SIG-M5 treated with dmso at 0.1 percent for 504 hours (cell line): Measurements from ENCODE around the gene DENND1A.
"Not testable (repeated sequence)": the region's sequence is repeated elsewhere in the genome, so short reads cannot be mapped to it uniquely, and the experiment has no call there.

Source experiments
- DNase-seq: peaks from one replicate; lab custom pipeline; 2025; ENCODE audit not compliant: unreplicated experiment; lab: John Stamatoyannopoulos, UW

The DENND1A gene

DNA sequence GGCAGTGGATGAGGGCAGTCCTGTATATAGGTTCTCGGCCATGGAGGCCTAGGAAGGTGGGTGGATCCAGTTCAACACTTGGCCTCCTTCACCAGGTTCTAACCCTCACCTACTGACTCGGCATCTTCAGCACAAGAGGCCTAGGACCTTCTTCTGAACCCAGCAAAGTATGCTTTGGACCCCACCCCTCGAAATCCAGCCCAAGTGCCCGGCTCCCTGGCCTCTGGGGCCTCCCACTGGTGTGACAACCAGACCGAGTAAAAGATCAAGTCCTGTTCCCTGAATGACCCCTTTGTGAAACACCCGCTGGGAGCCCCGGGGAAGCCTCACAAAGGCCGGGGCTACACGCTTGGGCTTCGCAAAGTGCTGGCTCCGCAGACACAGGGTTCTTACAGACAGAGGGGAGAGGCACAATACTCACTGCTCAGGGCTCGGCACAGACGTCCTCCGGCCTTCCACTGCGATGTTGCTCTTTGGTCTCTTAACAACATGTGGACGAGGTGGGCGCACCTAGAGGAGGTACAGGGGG, 526.9 kb downstream of the DENND1A start:
- DNase-seq = no peak

- peak; percentile 40 for DNase-seq
These were observed 527.9 kb downstream of the DENND1A start for GRCh38 chr9:123401879-123402513.

- no peak for DNase-seq
These were observed 528.9 kb downstream of the DENND1A start for GRCh38 chr9:123400926-123401503.

- no peak for DNase-seq
These were observed 530.0 kb downstream of the DENND1A start for GRCh38 chr9:123399803-123400378.

- not testable (repeated sequence) for DNase-seq
These were observed 531.0 kb downstream of the DENND1A start for GRCh38 chr9:123398938-123399337.

DNA sequence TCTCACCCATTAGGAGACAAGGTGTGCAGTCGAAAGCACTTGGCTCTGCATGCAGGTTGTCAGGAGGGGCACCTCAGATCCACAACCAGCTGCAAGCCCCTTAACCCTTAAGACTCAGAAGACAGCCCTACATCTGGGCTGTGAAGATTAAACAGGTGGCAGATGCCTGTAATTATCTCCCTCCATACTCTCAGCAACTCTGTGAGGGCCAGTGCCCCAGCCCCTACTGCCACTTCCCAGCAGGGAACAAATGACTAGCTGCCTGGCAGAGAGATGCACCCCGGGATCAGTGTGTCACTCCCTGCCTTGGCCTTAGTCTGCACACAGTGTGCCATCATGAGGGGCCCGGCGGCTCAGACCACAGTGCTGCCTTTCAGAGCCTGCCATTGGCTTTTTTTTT, 532.0 kb downstream of the DENND1A start:
- no peak for DNase-seq

DNA sequence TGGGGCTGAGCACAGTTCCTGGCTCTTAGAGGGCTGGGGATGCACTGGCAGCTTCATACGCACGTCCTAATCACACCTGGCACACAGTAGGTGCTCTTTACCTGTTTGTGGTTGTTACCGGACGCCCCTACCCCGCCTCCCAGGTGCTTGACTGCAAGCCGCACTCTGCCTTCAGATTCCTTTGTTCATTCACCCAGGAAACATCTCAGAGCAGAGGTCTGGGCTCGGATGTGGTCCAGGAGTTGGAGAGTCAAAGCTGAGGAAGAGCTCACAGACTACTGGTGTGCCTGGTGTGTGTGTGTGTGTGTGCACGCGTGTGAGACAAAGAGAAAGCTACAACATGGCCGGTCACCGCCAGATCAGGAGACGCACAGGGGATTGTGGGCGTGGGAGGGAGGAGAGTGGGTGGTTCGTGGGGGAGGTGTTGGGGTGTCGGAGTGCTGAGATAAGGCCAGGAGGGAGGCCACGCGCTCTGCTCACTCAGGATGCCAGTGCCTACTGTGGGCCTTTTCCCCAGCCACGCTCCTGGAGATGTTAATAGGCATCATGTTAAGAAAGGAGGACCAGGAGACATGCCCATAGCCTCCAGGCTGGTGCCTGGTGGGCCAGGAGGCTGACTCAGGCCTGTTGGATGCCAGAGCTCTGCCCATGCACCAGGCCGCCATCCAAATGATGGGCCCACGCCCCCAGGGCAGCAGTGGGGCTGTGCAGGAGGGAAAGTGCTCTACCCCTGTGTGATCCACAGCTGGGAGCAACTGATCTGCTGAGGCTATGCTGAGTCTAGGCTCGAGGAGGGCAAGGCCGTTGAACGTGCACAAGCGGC, 534.0 kb downstream of the DENND1A start:
- no peak for DNase-seq

DNA sequence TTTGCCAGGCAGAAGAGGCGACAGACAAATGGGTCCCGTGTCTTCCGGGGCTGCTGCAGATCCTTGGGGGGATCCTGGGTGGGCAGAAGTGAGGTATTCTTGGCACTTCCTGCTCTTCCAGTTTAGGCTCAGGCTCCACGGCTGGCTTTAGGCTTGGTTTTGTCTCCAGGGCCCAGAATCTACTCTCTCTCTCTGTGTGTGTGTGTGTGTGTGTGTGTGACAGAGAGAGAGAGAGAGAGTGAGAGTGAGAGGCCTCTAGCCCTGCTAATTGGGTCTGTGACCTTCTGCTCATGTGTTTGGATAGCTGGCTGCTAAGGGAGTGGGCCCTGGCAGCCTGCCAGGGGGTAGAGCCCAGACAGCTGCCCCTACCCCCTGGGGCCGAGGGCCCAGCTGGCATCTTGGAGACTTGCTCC, 534.6 kb downstream of the DENND1A start:
- DNase-seq = no peak

DNA sequence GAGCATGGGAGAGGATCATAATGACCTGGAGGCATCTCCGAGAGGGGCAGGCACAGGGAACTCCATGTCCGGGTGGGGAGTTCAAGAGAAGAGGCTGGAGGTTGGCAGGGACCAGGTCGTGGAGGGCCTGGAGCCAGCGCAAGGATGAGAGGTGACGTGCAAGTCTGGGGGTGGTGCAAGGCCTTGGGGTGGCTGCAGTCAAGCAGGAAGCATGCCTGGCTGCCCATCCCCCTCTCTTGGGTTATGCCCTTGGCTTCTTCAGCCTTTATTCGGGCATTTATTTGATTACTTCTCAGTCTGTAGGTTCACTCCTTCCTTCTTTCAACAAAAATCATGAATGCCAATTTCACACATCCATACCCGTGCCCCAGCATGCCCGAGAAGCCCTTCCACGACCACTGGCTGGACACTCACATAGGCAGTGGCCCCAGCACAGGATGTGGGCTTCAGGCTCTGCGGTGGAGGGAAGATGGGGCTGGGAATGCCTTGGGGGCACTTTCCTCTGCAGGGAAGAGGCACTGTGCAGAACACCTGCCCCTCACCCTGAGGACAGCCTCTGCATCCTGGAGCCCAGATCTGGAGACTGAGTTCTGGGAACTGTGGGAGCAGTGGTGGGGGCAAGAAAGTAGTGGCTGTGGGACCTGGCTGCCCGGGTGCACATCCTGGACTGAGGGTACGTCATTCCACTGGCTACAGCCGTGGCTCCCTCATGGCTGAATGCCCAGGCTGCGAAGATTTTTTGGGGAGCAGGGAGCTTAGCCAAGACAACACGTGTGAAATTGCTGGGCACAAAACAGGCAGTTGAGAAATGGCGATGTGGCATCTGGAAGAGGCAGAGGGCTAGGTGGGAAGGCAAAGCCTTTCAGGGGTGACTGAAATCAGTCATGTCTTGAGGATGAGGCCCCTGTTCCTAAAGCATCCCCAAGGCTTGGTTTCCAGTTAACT, 535.4 kb downstream of the DENND1A start:
- DNase-seq = no peak

GRCh38 chr9:123392802-123393201, 537.1 kb downstream of the DENND1A start:
- DNase-seq = no peak

DNA sequence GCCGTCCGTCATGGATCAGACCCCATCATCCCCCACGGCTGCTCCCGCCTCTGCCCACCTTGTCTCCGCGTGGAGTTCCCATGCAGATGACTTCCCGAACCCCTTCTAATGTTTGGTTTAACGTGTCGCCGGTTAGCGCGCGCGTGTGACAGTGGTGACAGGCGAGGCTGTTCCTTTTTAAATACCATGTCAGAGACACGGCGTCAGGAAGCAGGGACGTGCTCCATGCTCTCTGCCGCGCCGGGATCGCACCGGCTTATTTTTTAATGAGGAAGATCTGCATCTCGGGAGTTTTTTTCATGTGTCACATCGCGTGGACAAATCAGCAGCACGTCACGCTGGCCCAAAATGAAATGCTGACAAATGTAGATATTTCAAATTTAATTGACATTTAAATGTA, 538.0 kb downstream of the DENND1A start:
- no peak for DNase-seq

DNA sequence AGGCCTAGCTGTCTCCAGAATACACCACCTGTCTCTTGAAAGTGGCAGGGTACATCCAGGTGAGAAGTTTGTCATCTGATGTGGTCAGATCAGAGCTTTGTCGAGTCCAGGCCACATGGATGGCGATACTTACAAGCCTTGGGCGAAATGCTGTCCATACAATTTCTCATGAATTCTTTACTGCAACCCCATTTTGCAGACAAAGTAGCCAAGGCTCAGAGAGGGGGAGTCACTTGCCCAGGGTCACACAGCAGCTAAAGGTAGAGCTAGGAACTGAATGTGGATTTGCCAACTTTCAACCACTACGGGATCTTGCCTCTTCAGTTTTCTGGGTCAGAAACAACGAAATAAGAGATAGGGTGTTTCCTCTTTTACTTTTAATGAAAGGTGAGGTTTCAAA, 538.7 kb downstream of the DENND1A start:
- no peak for DNase-seq

GRCh38 chr9:123390337-123391135, 539.4 kb downstream of the DENND1A start:
- no peak for DNase-seq

DNA sequence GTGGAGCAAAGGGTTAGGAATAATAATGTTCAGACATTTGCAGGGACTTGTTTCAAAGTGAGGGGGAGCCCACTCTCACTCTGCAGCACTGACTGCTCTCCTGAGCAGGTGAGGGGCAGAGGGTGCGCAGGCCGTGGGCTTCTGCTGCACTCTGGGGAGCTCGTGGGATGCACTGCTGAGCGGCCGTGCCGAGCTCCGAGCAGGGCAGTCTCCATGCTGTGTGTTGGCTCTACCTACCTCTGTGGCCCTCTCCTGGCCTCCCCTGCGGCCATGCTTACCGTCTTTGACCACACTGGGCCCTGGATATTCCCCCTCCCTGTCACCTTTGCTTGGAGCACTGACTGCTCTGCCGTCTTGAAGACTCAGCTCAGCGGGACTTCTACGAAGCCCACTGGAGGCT, 540.2 kb downstream of the DENND1A start:
- DNase-seq = no peak

- peak; percentile 76 for DNase-seq
These were observed 540.9 kb downstream of the DENND1A start for GRCh38 chr9:123389070-123389469.

DNA sequence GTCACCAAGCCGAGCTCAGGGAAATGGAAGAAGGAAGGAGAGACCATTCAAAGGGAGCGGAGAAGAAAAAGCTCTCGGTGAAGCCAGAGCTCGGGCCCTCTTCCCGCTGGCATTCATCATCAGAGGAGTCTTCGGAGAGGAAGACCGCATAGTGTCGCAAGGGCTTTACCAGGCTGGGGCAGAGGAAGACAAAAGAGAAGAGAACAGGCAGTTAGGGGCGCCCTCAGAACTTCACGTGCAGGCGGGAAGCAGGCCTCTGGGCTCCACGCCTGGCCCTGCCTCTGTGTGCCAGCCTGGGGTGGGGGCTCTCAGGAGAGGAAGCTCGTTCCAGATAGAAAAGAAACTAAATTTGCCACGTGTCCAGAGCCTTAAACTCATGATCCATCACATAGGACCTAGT, 542.2 kb downstream of the DENND1A start:
- peak; percentile 52 for DNase-seq

DNA sequence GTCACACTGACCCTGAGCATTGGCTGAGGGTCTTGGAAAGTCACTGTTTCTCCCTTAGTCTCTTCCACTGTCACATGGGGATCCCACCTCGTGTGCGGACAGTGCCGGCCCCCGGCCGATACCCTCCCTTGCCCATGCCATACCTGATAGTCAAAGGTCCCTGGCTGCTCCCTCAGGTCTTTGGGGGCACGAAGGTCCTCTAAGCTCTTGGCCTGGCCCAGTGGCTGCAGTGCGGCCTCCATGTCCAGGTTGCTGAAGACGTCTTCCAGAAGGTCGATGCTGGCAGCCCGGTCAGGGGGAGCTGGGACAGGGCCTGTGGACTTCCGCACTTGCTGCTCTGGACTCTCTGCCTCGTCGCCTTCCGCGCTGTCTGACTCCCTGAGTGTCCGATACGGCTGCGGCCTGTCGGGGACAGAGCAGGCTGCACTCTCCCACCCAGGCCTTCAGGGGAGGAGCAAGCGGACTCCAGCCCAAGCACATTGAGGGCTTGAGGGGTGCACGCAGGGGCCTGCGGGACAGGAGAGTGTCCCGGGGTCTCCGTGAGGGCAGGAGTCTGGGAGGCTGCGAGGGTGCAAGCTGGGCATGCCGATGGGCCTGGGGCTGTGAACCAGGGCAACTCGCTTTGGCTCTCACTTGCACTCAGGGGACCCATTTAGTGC, 546.3 kb downstream of the DENND1A start:
- no peak for DNase-seq

GRCh38 chr9:123382653-123383511, 547.0 kb downstream of the DENND1A start:
- no peak for DNase-seq
